Calu3 (cell line): ENCODE results near the gene ABCB10. TPM values are rescaled to one million over a fixed set of nuclear protein-coding genes. Genes with fewer than 3 reads are reported as not detected.

ENCODE experiments used
- BruUV-seq: library from RNA; stranded (reverse); fragments of 400-500 nt; replicated peaks from 2 replicates; lab custom pipeline; 2021; lab: Mats Ljungman, UMichigan
- CTCF ChIA-PET: fragments of 300-600 bp; sonication (Branson Sonifier 250); formaldehyde crosslinking; loops from one replicate; lab custom pipeline; 2022; ENCODE audit warnings: antibody characterized with exemption; lab: Charles Lee
- DNase-seq: peaks from one replicate; pipeline ENCODE4 v3.0.0; 2022
- H3K27ac Mint-ChIP-seq: one replicate; pipeline ENCODE4 v1.8.0; 2022; ENCODE audit warnings: mixed read lengths; ENCODE audit not compliant: unreplicated experiment
- H3K27me3 Mint-ChIP-seq: one replicate; pipeline ENCODE4 v1.8.0; 2022; ENCODE audit warnings: mixed read lengths; ENCODE audit not compliant: unreplicated experiment
- H3K36me3 Mint-ChIP-seq: one replicate; pipeline ENCODE4 v1.8.0; 2022; ENCODE audit warnings: mild to moderate bottlenecking, moderate library complexity, mixed read lengths; ENCODE audit not compliant: insufficient read depth, unreplicated experiment
- H3K4me1 Mint-ChIP-seq: one replicate; pipeline ENCODE4 v1.8.0; 2022; ENCODE audit warnings: mild to moderate bottlenecking, low read depth, mixed read lengths; ENCODE audit not compliant: unreplicated experiment
- H3K4me3 Mint-ChIP-seq: one replicate; pipeline ENCODE4 v1.8.0; 2022; ENCODE audit warnings: mild to moderate bottlenecking, low read depth, moderate library complexity, mixed read lengths; ENCODE audit not compliant: unreplicated experiment
- H3K9me3 Mint-ChIP-seq: one replicate; pipeline ENCODE4 v1.8.0; 2022; ENCODE audit warnings: low read depth, mixed read lengths; ENCODE audit not compliant: unreplicated experiment
- CTCF ChIP-seq: fragments of 200-600 bp; IDR thresholded peaks from one replicate; pipeline ENCODE4 v1.8.0; 2022; ENCODE audit warnings: antibody characterized with exemption; ENCODE audit not compliant: unreplicated experiment
- intact Hi-C: fragments of 100-400 bp; cut with micrococcal nuclease; formaldehyde crosslinking; loops from one replicate; pipeline ENCODE4 v1.10.0; 2022; ENCODE audit not compliant: unreplicated experiment
- total RNA-seq: library from RNA; stranded (reverse); gene quantifications from 2 replicates; pipeline ENCODE4 v1.2.3, GENCODE V29; 2022

The ABCB10 gene
- total RNA-seq, 1 experiment from 2014 or later: 19.9 TPM

- Mint-ChIP-seq H3K36me3 (no peaks in the 10 kb centered on the region), H3K9me3 (no peaks in the 10 kb centered on the region), H3K4me3 (no peak overlapping the region), H3K4me1 (peaks cover 12% of the 10 kb centered on the region), H3K27me3 (no peaks in the 10 kb centered on the region), H3K27ac (no peak overlapping the region)
- BruUV-seq: no TSS peak
- CTCF ChIA-PET: interaction anchor here (1.3 kb wide), 1 partner anchor 24 kb away, joined by 3 read pairs; the partner anchor contains the start of gene ABCB10
- no peak for DNase-seq
- TF ChIP-seq CTCF: no peak
- intact Hi-C loops: no loop called here
These were observed 24.2 kb upstream of the ABCB10 start for GRCh38 chr1:229582715-229583114.

GRCh38 chr1:229582011-229582694 is 23.6 kb upstream of the ABCB10 start:
- BruUV-seq: no TSS peak
- Mint-ChIP-seq H3K4me1 (peaks cover 12% of the 10 kb centered on the region), H3K36me3 (no peaks in the 10 kb centered on the region), H3K9me3 (no peaks in the 10 kb centered on the region), H3K27ac (no peak overlapping the region), H3K4me3 (no peak overlapping the region), H3K27me3 (no peaks in the 10 kb centered on the region)
- DNase-seq: no peak
- no peak for TF ChIP-seq CTCF
- intact Hi-C loops: no loop called here
- CTCF ChIA-PET: interaction anchor here (0.5 to 1.3 kb wide), 2 partner anchors 23 to 76 kb away, joined by 3 to 4 read pairs; partner anchors contain the start of gene ABCB10

GRCh38 chr1:229581485-229581884 is 23.0 kb upstream of the ABCB10 start:
- TF ChIP-seq CTCF: no peak
- Mint-ChIP-seq H3K27ac (no peak overlapping the region), H3K4me3 (no peak overlapping the region), H3K9me3 (no peaks in the 10 kb centered on the region), H3K36me3 (no peaks in the 10 kb centered on the region), H3K4me1 (peaks cover 12% of the 10 kb centered on the region), H3K27me3 (no peaks in the 10 kb centered on the region)
- intact Hi-C loops: no loop called here
- DNase-seq: no peak
- CTCF ChIA-PET: no interaction called here
- no TSS peak for BruUV-seq

GRCh38 chr1:229579059-229579673 is 20.7 kb upstream of the ABCB10 start:
- Mint-ChIP-seq H3K36me3 (no peaks in the 10 kb centered on the region), H3K4me3 (no peak overlapping the region), H3K27ac (no peak overlapping the region), H3K4me1 (peaks cover 12% of the 10 kb centered on the region), H3K27me3 (no peaks in the 10 kb centered on the region), H3K9me3 (no peaks in the 10 kb centered on the region)
- TF ChIP-seq CTCF: no peak
- CTCF ChIA-PET: interaction anchor here (1.2 kb wide), 1 partner anchor 20 kb away, joined by 9 read pairs; the partner anchor contains the start of gene ABCB10
- no TSS peak for BruUV-seq
- intact Hi-C loops: no loop called here
- DNase-seq: no peak
